GM19023 (cell line): Measurements from ENCODE around the gene AUNIP.
A peak's percentile ranks its signal among the peaks of the same experiment; 100 is the strongest.

Experiments used
- ATAC-seq: cut with Tn5 transposase; IDR thresholded peaks from one replicate; pipeline ENCODE4 v1.9.1; 2021; ENCODE audit warnings: mild to moderate bottlenecking, moderate library complexity; ENCODE audit not compliant: unreplicated experiment

The AUNIP gene

DNA sequence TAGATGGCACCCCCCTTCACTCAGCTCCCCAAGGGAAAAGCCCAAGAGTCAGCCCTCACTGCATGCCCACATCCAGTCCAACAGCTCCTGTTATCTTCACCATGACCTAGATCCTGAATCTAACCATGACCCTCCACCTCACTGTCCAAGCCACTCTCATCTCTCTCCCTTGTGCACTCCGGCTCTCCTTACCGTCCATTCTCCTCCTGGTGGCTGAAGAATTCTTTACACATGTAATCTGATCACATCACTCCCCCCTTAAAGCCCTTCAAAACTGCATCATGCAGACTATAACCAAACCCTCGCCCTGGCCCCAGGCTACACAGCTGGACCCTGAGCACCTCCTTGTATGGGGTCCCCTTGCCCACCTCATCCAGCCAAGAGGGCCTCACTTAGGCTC lies 30.2 kb upstream of the AUNIP start:
- ATAC-seq: no peak

- no peak for ATAC-seq
Observed at GRCh38 chr1:25888426-25888987, 29.2 kb upstream of the AUNIP start.

- no peak for ATAC-seq
Observed at GRCh38 chr1:25885602-25886001, 26.3 kb upstream of the AUNIP start.

DNA sequence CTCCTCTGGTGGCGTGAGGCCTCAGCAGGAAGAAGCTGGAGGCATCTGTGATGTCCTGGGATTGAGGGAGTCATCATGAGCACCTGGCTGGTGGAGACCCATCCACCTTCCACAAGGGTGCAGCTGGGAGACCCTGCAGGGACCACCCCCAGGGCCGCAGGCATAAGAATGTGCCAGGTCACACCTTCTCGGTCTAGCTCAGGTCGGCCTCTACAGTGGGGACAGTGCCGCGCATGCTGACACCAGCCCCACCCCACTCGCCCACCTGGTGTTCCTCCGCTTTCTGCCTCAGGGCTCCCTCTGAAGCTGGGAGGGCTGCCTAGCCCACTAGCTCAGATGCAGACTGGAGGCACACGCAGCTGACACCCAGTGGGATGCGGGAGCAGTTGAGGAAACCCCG lies 22.0 kb upstream of the AUNIP start:
- no peak for ATAC-seq

- no peak for ATAC-seq
Observed at GRCh38 chr1:25880518-25880917, 21.3 kb upstream of the AUNIP start.

- ATAC-seq: no peak
Observed at GRCh38 chr1:25879675-25880074, 20.4 kb upstream of the AUNIP start.

DNA sequence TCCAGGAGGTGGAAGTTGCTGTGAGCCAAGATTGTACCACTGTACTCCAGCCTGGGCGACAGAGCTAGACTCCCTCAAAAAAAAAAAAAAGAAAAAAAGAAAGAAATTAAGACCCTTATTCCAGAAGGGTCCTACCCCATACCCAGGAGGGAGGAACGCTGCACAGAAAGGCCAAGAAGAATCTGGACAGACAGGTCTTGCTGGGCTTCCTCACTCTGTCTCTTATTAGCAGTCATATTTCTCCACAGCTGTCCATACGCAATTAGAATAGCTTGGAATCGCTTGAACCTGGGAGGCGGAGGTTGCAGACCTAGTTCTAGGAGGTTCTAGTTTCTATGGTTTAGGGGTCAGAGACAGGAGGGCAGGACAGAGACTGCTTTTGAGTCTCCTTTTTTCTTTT lies 19.4 kb upstream of the AUNIP start:
- no peak for ATAC-seq

DNA sequence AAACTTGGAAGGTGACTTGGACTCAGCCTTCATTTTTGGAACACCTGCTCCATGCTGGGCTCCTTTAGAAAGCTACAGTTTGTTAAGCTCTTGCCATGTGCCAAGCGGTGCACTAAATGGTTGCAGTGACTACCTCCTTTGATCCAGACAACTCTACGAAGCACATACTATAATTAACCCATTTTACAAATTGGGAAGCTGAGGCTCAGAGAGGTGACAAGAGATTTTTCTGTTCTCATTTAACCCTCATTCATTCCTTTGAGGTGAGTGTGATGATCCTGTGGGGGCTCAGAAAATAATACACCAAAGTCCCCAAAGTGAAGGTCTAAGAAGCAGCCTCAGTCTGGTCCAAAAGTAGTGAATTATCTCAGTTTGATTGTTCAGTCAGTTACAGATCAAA lies 17.9 kb upstream of the AUNIP start:
- ATAC-seq: no peak

- no peak for ATAC-seq
Observed at GRCh38 chr1:25876693-25877077, 17.4 kb upstream of the AUNIP start.

DNA sequence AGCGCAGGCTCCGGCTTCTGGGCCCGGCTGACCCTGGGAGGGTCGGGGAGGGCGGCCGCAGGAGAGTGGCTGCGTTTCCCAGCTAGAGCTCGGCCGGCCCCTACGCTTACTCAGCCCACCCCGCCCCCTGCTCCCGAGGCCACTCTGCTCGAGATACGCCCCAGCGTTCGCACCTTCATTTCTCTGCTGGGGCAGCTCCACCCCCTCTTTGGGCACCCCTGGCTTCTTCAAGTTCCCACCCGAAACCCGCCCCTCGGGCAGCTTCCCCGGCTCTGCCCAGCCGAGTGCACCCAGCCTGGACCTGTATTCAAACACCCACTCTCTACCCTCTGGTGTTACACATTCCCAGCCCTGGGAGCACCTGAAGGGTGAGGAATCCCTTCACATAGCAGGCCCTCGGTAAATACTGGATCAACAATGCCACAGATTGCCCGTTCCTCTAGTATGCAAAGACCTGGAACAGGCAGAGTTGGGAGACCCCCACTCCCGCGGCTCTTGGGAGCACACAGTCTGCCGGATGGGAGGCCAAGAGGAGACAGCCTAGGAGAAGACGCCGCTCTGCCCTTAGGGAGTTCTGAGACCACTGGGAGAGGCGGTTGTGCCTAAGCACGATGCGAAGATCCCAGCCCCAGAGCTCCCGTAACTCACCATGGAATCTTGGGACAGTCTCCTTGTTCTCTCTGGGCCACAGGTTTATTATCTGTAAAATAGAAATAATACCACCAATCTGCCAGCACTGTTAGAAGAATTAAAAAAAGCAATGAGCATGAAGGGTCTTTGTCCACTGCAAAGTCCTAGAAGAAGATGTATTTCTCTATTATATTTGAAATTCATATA lies 16.8 kb upstream of the AUNIP start:
- ATAC-seq: peak; percentile 9

- peak; percentile 59 for ATAC-seq
Observed at GRCh38 chr1:25875154-25875855, 16.0 kb upstream of the AUNIP start, which contains the start of gene PAQR7. PAQR7 (minus strand) TSS chr1:25875708; CDS start chr1:25863839, 11,869 bp downstream.

DNA sequence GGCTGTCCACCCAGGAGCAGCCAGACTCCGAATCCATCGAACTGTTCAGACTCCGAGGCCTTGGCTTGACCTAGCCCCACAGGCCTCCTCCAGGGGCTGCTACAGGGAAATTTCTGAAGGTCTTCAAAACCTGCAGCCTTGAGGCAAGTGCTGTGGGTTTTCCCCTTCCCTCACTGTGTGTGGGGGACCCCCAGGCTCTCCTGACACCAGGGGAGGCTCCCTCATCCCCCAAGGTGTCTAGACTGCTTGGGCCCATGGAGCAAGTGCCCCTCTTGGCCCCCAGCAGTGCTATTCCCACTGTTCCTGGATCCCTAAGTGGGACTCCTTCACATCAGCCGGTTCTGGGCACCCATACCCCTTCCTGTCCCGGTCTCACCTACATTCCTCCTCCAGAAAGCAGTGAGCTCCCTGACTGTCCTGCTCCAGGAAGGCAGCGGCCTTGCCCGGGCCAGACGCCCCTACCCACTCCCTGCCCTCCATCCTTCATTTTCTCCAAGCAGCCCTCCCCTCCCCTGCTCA lies 15.4 kb upstream of the AUNIP start:
- ATAC-seq: no peak

DNA sequence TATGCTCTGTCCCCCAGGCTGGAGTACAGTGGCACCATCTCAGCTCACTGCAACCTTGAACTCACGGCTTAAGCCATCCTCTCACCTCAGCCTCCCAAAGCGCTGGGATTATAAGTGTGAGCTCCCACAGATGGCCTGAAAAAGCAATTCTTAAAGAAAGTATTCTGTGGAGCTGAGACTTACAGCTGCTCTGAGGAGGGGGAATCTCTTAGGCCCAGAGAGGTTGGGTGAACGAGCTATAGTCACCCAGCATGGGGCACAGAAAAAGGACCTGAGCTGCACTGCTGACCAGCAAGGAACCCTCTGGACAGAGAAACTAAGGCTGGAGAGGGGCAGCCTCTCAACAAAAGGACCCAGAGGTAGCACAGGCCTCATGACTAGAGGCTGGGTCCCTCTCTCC lies 15.0 kb upstream of the AUNIP start:
- ATAC-seq: no peak

- no peak for ATAC-seq
Observed at GRCh38 chr1:25873120-25873519, 13.9 kb upstream of the AUNIP start.

DNA sequence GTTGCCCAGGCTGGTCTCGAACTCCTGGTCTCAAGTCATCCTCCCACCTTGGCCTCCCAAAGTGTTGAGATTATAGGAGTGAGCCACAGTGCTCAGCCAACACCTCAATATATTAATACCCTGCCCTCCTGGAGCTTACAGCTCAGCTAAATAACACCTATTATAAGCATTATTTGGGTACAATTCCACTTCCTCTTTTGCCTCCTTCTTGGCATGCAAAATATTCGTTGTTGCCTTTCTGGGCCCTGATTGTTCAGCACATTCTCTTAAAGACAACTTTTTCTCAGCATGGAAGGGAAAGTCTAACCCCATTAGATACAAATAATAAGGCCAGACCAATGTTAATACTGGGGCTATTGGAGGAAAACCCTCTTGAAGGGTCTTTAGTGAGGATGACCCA lies 13.5 kb upstream of the AUNIP start:
- ATAC-seq: no peak

DNA sequence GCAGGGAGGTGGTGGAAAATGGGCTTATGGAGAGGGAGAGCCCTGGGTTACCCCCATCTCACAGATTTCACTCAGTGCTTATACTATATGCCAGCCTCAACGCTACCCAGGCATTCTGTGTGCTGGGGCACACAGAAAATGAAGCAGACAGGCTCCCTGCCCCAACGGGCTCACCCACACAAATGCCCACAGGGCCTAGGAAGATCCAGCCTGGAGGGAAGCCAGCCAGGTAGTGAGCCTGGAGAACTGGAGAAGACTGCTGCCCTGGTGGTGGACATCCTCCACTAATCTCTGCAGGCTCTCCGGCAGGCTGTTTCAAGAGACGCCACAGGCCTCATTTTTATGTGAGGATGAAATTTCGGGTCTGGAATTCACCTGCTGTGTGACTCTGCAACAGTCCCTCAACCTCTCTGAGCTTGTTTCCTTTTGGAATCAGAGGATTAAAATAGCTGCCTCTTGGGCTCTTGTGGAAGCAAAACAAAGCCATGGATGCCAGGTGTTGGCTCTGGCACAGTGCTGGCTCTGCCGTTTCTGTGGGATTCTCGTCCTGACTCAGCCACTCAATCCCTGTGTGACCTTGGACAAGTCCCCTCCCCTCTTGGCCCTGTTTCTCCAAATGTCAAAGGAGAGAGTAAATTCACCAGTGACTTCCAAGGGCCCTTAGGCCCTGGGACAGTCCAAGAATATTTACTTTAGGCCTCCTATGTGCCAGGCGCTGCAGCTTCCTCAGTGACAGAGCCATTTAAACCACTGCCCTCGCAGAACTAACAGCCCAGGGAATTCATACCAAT lies 12.6 kb upstream of the AUNIP start:
- no peak for ATAC-seq

- ATAC-seq: no peak
Observed at GRCh38 chr1:25871086-25871703, 11.9 kb upstream of the AUNIP start.

DNA sequence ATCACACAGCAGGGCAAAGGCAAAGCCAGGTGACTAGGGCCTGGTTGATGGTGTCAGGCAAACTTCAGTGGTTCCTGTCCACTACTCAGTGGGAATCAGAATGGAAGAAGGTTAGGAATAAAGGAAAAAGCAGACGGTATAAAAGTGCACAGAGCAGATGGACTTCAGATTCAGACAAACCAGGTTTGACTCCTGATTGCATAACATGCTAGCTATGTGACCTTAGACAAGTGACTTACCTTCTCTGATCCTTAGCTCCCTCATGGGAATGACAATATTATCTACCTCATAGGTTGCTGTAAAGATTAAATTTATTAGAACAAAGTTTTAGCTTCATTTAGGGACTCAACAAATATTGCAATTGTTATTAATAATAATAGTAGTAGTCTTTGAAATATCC lies 11.4 kb upstream of the AUNIP start:
- no peak for ATAC-seq

DNA sequence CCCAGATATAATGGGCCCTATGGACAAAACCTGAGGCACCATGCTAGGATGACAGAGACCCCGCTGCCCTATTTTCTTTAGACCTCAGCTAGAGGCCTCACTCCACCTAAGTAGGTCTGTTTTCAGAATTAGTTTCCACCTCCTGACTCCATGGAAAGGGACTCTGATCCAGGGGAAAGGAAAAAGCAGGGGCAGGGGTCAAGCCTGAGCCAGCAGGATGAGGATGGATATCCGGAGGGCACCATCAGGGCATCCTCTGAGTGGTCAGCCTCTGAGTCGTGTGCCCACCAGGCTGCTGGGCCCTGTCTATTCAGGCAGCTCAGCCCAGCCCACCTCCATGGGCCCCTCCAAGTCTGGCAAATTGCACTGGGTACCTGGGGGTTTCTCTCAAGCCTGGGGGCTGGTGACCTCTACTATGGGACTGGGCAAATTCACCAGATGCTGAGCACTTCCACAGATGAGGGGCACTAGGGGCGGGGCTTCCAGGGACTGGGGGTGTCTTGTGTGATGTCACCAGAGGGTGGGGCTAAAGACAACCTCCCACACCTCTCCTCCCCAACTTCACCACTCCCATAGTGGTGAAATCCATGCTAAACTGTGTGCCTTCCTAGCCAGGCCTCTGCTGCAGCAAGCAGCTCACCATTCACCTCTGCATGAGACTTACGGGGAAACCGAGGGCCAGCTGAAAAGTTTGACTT lies 10.8 kb upstream of the AUNIP start:
- ATAC-seq: no peak
